Muscle of leg (tissue), 11 donors: ENCODE data around the gene SEMA5A. TPM values are rescaled to one million over a fixed set of nuclear protein-coding genes. Genes with fewer than 3 reads are reported as not detected.
A peak's percentile ranks its signal among the peaks of the same experiment; 100 is the strongest.

Experiments used
- DNase-seq: peaks from one replicate; pipeline ENCODE4 v3.0.0; 2013
- H3K27ac ChIP-seq: one replicate; pipeline ENCODE4 v1.5.1; 2013; ENCODE audit warnings: mild to moderate bottlenecking, low read length, control low read depth
- H3K27me3 ChIP-seq: one replicate; pipeline ENCODE4 v1.6.1; 2013; ENCODE audit warnings: low read length; ENCODE audit not compliant: control insufficient read depth, insufficient read depth
- H3K36me3 ChIP-seq: one replicate; pipeline ENCODE4 v1.6.1; 2013; ENCODE audit warnings: low read length; ENCODE audit not compliant: control insufficient read depth, insufficient read depth
- H3K4me1 ChIP-seq: one replicate; pipeline ENCODE4 v1.6.1; 2013; ENCODE audit warnings: low read length; ENCODE audit not compliant: control insufficient read depth, insufficient read depth
- H3K4me3 ChIP-seq: one replicate; pipeline ENCODE4 v1.5.1; 2013; ENCODE audit warnings: low read length, control low read depth
- H3K9me3 ChIP-seq: replicated peaks from 2 replicates; pipeline ENCODE4 v1.6.1; 2013; ENCODE audit warnings: low read depth, low read length; ENCODE audit not compliant: control insufficient read depth
- WGBS: methylation state at CpG from one replicate; pipeline ENCODE4 v1.1.5; 2013; ENCODE audit warnings: missing lambda C conversion rate; ENCODE audit not compliant: insufficient coverage; 5-methylcytosine and 5-hydroxymethylcytosine counted together
- polyA plus RNA-seq, 8 donors: library from polyadenylated mRNA; unstranded; fragments of 120-200 nt; gene quantifications; one replicate each; pipeline versions ENCODE4 v1.2.1 to v1.2.3, GENCODE V29; 2013; ENCODE audit warnings: inconsistent platforms in 1 of 8, low replicate concordance in 1 of 8; ENCODE audit not compliant: insufficient read length in 8 of 8, insufficient read depth in 1 of 8
- total RNA-seq: library from RNA; stranded (reverse); fragments of 120-200 nt; gene quantifications from one replicate; pipeline ENCODE4 v1.2.4, GENCODE V29; 2013

Gene SEMA5A
- total and polyA plus RNA-seq, 9 donors: 25.1 to 53.5 (median 37.3) TPM

GRCh38 chr5:9282211-9282610 lies 263.7 kb downstream of the SEMA5A start:
- 83% methylated on average over 1 of the region's 3 CpGs for WGBS
- DNase-seq: no peak

DNA sequence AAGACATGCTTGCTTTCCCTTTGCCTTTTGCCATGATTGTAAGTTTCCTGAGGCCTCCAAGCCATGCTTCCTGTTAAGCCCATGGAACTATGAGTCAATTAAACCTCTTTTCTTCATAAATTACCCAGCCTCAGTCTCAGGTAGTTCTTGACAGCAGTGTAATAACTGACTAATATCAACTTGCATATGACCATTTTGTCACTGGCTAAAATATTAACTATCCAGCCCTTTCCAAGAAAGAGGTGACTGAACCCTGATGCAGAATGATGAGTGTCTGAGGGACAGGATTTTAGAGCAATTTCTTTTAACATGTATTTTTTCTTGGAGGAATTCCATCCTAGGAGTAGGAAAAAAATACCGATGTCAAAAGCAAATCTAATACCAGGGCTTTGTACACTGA lies 266.1 kb downstream of the SEMA5A start:
- H3K4me1 ChIP-seq: no peaks in the 10 kb centered on the region
- H3K9me3 ChIP-seq: peaks cover 2% of the 10 kb centered on the region
- no peaks in the 10 kb centered on the region for H3K36me3 ChIP-seq
- WGBS: no CpG with 5 or more reads among the region's 1 CpG
- no peaks in the 10 kb centered on the region for H3K27me3 ChIP-seq
- DNase-seq: no peak
- H3K27ac ChIP-seq: no peak overlapping the region
- no peak overlapping the region for H3K4me3 ChIP-seq

More at GRCh38 chr5:9282211-9282610, 263.7 kb downstream of the SEMA5A start:
- Histone ChIP-seq H3K27me3 (no peaks in the 10 kb centered on the region), H3K36me3 (no peaks in the 10 kb centered on the region), H3K4me3 (no peak overlapping the region), H3K9me3 (peaks cover 2% of the 10 kb centered on the region), H3K4me1 (peaks cover 4% of the 10 kb centered on the region), H3K27ac (no peak overlapping the region)

- Histone ChIP-seq H3K4me3 (no peak overlapping the region), H3K36me3 (no peaks in the 10 kb centered on the region), H3K27me3 (no peaks in the 10 kb centered on the region), H3K4me1 (no peaks in the 10 kb centered on the region), H3K27ac (no peak overlapping the region), H3K9me3 (peaks cover 2% of the 10 kb centered on the region)
- WGBS: 100% methylated on average over 3 of the region's 3 CpGs
- no peak for DNase-seq
Measured at GRCh38 chr5:9278921-9279603, 266.8 kb downstream of the SEMA5A start.

DNA sequence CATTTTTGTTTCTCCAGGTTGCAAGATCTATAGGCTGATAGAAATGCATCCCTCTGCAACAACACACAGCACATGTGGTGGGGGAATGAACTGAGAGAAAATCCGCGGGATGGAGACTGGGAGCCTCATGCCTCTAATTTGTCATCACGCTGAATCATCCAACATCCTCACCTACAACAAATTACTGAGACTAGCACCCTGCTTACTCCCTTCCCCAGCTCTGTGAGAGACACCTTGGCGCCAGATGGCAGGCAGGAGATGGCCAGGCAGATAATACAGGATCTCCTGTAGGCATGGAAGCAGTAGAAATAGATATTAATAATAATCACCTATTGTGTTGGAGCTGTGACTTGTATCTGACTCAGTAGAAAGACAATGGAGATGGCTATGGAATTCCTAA lies 276.9 kb downstream of the SEMA5A start:
- H3K27me3 ChIP-seq: no peaks in the 10 kb centered on the region

DNA sequence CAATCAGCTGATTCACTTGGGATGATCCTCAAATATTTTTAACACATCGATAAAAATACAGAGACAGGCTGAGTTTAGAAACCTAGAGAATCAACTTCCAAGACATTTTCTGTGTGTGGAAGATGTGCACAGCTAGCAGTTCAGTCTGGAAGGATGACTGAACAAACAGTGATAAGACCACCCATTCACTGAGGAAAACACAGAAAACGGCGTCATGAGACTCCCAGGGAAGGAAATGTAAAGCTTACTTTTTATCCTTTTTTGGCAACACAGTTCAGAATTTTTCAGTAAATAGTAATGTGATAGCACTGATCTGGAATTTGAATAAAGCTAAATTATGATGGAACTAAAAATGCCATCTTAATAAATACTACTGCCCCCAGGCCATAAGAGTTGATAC lies 277.6 kb downstream of the SEMA5A start:
- no CpG with 5 or more reads among the region's 3 CpGs for WGBS

More for the DNA sequence above, 276.9 kb downstream of the SEMA5A start:
- Histone ChIP-seq H3K36me3 (peaks cover 3% of the 10 kb centered on the region), H3K9me3 (no peaks in the 10 kb centered on the region), H3K4me3 (no peak overlapping the region), H3K4me1 (no peaks in the 10 kb centered on the region), H3K27ac (no peak overlapping the region)
- no peak for DNase-seq
- no CpG with 5 or more reads among the region's 4 CpGs for WGBS

GRCh38 chr5:9265441-9266287 lies 280.2 kb downstream of the SEMA5A start:
- Histone ChIP-seq H3K27me3 (no peaks in the 10 kb centered on the region), H3K36me3 (peaks cover 3% of the 10 kb centered on the region), H3K4me3 (no peak overlapping the region), H3K27ac (no peak overlapping the region), H3K4me1 (no peaks in the 10 kb centered on the region), H3K9me3 (no peaks in the 10 kb centered on the region)
- DNase-seq: no peak
- WGBS: 81% methylated on average over 13 of the region's 17 CpGs

More for the DNA sequence above, 277.6 kb downstream of the SEMA5A start:
- H3K4me3 ChIP-seq: no peak overlapping the region
- H3K4me1 ChIP-seq: no peaks in the 10 kb centered on the region
- no peaks in the 10 kb centered on the region for H3K27me3 ChIP-seq
- peak; percentile 46 for DNase-seq
- H3K27ac ChIP-seq: no peak overlapping the region
- H3K36me3 ChIP-seq: peaks cover 3% of the 10 kb centered on the region
- H3K9me3 ChIP-seq: no peaks in the 10 kb centered on the region

- no peak for DNase-seq
- no peaks in the 10 kb centered on the region for H3K9me3 ChIP-seq
- no peak overlapping the region for H3K27ac ChIP-seq
- H3K4me1 ChIP-seq: no peaks in the 10 kb centered on the region
- WGBS: 100% methylated on average over 1 of the region's 5 CpGs
- no peaks in the 10 kb centered on the region for H3K27me3 ChIP-seq
- peaks cover 3% of the 10 kb centered on the region for H3K36me3 ChIP-seq
- H3K4me3 ChIP-seq: no peak overlapping the region
Measured at GRCh38 chr5:9264301-9264700, 281.6 kb downstream of the SEMA5A start.

GRCh38 chr5:9263656-9264055 lies 282.2 kb downstream of the SEMA5A start:
- no peak for DNase-seq
- Histone ChIP-seq H3K9me3 (no peaks in the 10 kb centered on the region), H3K36me3 (peaks cover 3% of the 10 kb centered on the region), H3K27ac (no peak overlapping the region), H3K4me3 (no peak overlapping the region), H3K4me1 (no peaks in the 10 kb centered on the region), H3K27me3 (no peaks in the 10 kb centered on the region)
- no CpG with 5 or more reads among the region's 2 CpGs for WGBS

DNA sequence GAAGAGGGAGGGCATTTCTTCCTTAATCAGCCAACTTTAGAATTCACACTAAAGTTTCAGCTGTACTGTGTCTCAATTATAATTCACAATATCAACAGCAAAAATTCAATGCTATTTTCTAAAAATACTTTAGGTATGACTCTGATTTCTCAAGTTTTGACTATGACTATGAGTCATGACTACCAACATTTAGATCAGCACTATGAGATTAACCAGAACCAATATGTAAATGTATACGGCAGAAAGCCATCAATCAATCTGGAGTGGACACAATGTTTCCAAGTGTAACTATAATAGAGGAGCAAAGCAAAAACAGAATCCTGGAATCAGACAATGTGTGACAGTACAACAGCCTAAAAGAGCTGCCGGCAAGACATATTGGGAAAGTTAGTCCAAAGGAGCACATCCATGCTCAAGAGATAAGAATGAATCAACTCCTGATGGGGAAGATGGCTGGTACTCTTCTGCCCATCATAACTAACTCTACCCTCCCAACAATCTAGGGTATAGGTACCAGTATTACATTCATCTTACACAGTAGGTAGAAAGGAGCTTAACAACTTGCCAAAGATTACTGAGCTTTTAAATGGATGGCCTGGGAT lies 294.4 kb downstream of the SEMA5A start:
- H3K27ac ChIP-seq: no peak overlapping the region
- H3K36me3 ChIP-seq: no peaks in the 10 kb centered on the region
- no CpG with 5 or more reads among the region's 2 CpGs for WGBS
- H3K4me1 ChIP-seq: no peaks in the 10 kb centered on the region
- DNase-seq: no peak
- H3K27me3 ChIP-seq: no peaks in the 10 kb centered on the region
- no peak overlapping the region for H3K4me3 ChIP-seq
- no peaks in the 10 kb centered on the region for H3K9me3 ChIP-seq

DNA sequence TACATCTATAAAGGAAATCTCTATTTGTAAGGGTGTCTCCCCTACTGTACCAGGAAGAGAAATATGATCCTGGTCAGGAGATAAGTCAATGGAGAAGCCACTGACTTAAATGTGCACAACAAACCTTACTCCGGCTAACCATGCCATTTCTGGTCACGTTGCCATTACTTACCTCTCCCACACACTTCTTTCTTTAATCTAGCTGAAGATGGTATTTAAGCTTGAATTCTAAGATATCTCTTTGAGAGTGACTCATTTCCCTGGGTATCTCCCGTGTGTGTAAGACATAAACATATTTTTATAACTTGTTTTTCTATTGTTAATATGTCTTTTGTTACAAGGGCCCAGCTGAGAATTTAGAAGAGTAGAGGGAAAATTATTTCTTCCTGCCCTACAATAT lies 296.6 kb downstream of the SEMA5A start:
- H3K4me1 ChIP-seq: no peaks in the 10 kb centered on the region
- WGBS: no CpG with 5 or more reads among the region's 3 CpGs
- H3K27ac ChIP-seq: no peak overlapping the region
- no peaks in the 10 kb centered on the region for H3K9me3 ChIP-seq
- H3K36me3 ChIP-seq: no peaks in the 10 kb centered on the region
- no peak for DNase-seq
- H3K4me3 ChIP-seq: no peak overlapping the region
- no peaks in the 10 kb centered on the region for H3K27me3 ChIP-seq
